Panc1 (cell line): Measurements from ENCODE around the gene ABTB2. TPM values are rescaled to one million over a fixed set of nuclear protein-coding genes. Genes with fewer than 3 reads are reported as not detected.

ENCODE experiments used
- ATAC-seq: fragments of 200-7000 bp; cut with Tn5 transposase; 2 replicates; pipeline ENCODE4 v1.9.1; 2020; ENCODE audit warnings: mild to moderate bottlenecking, moderate library complexity
- BruUV-seq: library from RNA; stranded (reverse); fragments of 400-500 nt; replicated peaks from 2 replicates; lab custom pipeline; 2021; lab: Mats Ljungman, UMichigan
- CTCF ChIA-PET: fragments of 300-600 bp; sonication (Branson Sonifier 250); formaldehyde crosslinking; loops from one replicate; lab custom pipeline; 2022; ENCODE audit warnings: antibody characterized with exemption; lab: Charles Lee
- POLR2A ChIA-PET: fragments of 300-600 bp; sonication (Branson Sonifier 250); formaldehyde crosslinking; loops from one replicate; lab custom pipeline; 2022; ENCODE audit warnings: antibody characterized with exemption; lab: Charles Lee
- DNase-seq: peaks from one replicate; pipeline ENCODE4 v3.0.0-alpha.2; 2010; ENCODE audit warnings: low read depth, low spot score
- H3K27ac ChIP-seq: 2 replicates; pipeline ENCODE4 v1.5.1; 2011; ENCODE audit warnings: mild to moderate bottlenecking, low read length, inconsistent platforms
- H3K27me3 ChIP-seq: fragments of 200-500 bp; sonication (Bioruptor generic); 2 replicates; pipeline ENCODE4 v1.6.0; 2014; ENCODE audit warnings: low read length, inconsistent platforms; ENCODE audit not compliant: control insufficient read depth, insufficient read depth
- H3K36me3 ChIP-seq: fragments of 200-500 bp; sonication (Bioruptor generic); 2 replicates; pipeline ENCODE4 v1.5.1; 2014; ENCODE audit warnings: inconsistent platforms, mild to moderate bottlenecking, low read length, moderate library complexity; ENCODE audit not compliant: control insufficient read depth, insufficient read depth
- H3K4me1 ChIP-seq: 2 replicates; pipeline ENCODE4 v1.5.1; 2011; ENCODE audit warnings: inconsistent platforms, mild to moderate bottlenecking, low read length, moderate library complexity; ENCODE audit not compliant: control insufficient read depth, insufficient read depth
- H3K4me3 ChIP-seq, 2 experiments: 2 replicates each; pipeline ENCODE4 v1.5.1; 2011 to 2012; ENCODE audit warnings: low read depth in 2 of 2, low read length in 2 of 2, mild to moderate bottlenecking in 2 of 2, inconsistent platforms in 1 of 2, moderate library complexity in 1 of 2
- H3K9me3 ChIP-seq: fragments of 200-500 bp; sonication (Bioruptor generic); 2 replicates; pipeline ENCODE4 v1.5.1; 2014; ENCODE audit warnings: low read depth, mild to moderate bottlenecking, inconsistent platforms, low read length, moderate library complexity; ENCODE audit not compliant: control insufficient read depth, insufficient read depth
- POLR2AphosphoS5 ChIP-seq: IDR thresholded peaks from 2 replicates; pipeline ENCODE4 v1.6.1; 2012; ENCODE audit warnings: mild to moderate bottlenecking, low read depth, low read length, moderate library complexity
- SIN3A ChIP-seq: IDR thresholded peaks from 2 replicates; pipeline ENCODE4 v1.6.1; 2012; ENCODE audit warnings: low read depth, mild to moderate bottlenecking, low read length, moderate library complexity, borderline replicate concordance; ENCODE audit not compliant: insufficient read depth
- TCF7L2 ChIP-seq: IDR thresholded peaks from 2 replicates; pipeline ENCODE4 v1.6.1; 2011; ENCODE audit warnings: mild to moderate bottlenecking, low read depth, low read length, inconsistent platforms
- in situ Hi-C: cut with HindIII; loops from 2 replicates; pipeline ENCODE4 v1.10.0; 2016; ENCODE audit warnings: low sequenced_read_pairs, low pct_unique_long_range_greater_than_20kb
- intact Hi-C: fragments of 100-400 bp; cut with micrococcal nuclease; formaldehyde crosslinking; loops from one replicate; pipeline ENCODE4 v1.10.0; 2022; ENCODE audit not compliant: unreplicated experiment
- total RNA-seq: library from RNA; stranded (reverse); gene quantifications from one replicate; pipeline ENCODE4 v1.2.1, GENCODE V29; 2021; ENCODE audit not compliant: unreplicated experiment
- TF ChIP-seq, protein P1 (sequence below): fragments of 450-650 bp; IDR thresholded peaks from 2 replicates; pipeline ENCODE4 v1.5.1; 2017; ENCODE audit warnings: mild to moderate bottlenecking
- TF ChIP-seq, protein P2 (sequence below), 2 experiments: IDR thresholded peaks; 2 replicates each; pipeline ENCODE4 v1.6.1; 2011 to 2012; ENCODE audit warnings: low read depth in 2 of 2, control low read depth in 1 of 2, low read length in 1 of 2, mild to moderate bottlenecking in 1 of 2, moderate library complexity in 1 of 2; ENCODE audit not compliant: insufficient read depth in 1 of 2

The ABTB2 gene
- total RNA-seq, 1 experiment from 2014 or later: 22.7 TPM

DNA sequence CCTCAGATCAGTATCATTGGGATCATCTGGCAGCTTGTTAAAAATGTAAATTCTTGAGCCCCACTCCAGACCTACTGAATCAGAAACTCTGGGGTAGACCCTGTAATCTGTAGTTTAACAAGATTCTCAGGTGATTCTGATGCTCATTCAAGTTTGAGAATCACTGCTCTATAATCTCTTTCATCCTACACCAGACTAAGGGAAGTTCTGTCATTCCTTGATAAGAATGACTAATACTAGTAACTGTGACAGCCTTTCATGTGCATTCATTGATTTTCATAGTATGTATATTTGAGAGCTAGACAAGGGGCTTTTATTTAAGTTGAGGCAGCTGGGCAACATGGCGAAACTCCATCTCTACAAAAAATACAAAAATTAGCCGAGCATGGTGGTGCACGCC, 222.4 kb downstream of the ABTB2 start:
- CTCF ChIA-PET: interaction anchor here (0.7 kb wide), 1 partner anchor 1014 kb away, joined by 3 read pairs; no protein-coding TSS in a partner anchor

DNA sequence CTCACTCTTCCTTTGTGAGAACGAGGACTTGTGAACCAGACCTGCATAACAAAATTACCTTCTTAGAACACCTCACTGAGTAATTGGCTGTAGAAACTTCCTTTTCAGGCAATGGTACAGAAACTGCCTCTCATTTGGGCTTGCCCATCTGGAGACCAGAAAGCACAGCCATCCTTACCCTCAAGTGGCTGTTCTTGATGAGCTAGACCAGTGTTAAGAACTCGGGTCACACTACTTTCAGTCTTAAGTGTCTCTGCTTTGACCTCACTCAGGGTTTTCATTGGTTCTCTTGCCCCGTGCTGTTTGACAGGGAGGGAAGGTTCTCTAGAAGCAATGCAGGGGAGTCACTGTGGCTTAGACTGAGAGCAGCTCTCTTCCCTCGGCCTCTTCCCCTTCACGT, 223.0 kb downstream of the ABTB2 start:
- Histone ChIP-seq H3K27ac (no peak overlapping the region), H3K27me3 (no peaks in the 10 kb centered on the region), H3K4me1 (no peaks in the 10 kb centered on the region), H3K4me3 (no peak overlapping the region), H3K9me3 (no peaks in the 10 kb centered on the region), H3K36me3 (peaks cover 34% of the 10 kb centered on the region)
- CTCF ChIA-PET: no interaction called here
- POLR2A ChIA-PET: interaction anchor here (0.6 kb wide), 1 partner anchor 16 kb away, joined by 3 read pairs; no protein-coding TSS in a partner anchor
- no peak for ATAC-seq
- DNase-seq: no peak
- in situ Hi-C loops: no loop called here
- intact Hi-C loops: no loop called here
- TF ChIP-seq TCF7L2 (no peak), SIN3A (no peak), POLR2AphosphoS5 (no peak)
- TF ChIP-seq, protein P1, sequence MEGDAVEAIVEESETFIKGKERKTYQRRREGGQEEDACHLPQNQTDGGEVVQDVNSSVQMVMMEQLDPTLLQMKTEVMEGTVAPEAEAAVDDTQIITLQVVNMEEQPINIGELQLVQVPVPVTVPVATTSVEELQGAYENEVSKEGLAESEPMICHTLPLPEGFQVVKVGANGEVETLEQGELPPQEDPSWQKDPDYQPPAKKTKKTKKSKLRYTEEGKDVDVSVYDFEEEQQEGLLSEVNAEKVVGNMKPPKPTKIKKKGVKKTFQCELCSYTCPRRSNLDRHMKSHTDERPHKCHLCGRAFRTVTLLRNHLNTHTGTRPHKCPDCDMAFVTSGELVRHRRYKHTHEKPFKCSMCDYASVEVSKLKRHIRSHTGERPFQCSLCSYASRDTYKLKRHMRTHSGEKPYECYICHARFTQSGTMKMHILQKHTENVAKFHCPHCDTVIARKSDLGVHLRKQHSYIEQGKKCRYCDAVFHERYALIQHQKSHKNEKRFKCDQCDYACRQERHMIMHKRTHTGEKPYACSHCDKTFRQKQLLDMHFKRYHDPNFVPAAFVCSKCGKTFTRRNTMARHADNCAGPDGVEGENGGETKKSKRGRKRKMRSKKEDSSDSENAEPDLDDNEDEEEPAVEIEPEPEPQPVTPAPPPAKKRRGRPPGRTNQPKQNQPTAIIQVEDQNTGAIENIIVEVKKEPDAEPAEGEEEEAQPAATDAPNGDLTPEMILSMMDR: no peak
- TF ChIP-seq, protein P2, sequence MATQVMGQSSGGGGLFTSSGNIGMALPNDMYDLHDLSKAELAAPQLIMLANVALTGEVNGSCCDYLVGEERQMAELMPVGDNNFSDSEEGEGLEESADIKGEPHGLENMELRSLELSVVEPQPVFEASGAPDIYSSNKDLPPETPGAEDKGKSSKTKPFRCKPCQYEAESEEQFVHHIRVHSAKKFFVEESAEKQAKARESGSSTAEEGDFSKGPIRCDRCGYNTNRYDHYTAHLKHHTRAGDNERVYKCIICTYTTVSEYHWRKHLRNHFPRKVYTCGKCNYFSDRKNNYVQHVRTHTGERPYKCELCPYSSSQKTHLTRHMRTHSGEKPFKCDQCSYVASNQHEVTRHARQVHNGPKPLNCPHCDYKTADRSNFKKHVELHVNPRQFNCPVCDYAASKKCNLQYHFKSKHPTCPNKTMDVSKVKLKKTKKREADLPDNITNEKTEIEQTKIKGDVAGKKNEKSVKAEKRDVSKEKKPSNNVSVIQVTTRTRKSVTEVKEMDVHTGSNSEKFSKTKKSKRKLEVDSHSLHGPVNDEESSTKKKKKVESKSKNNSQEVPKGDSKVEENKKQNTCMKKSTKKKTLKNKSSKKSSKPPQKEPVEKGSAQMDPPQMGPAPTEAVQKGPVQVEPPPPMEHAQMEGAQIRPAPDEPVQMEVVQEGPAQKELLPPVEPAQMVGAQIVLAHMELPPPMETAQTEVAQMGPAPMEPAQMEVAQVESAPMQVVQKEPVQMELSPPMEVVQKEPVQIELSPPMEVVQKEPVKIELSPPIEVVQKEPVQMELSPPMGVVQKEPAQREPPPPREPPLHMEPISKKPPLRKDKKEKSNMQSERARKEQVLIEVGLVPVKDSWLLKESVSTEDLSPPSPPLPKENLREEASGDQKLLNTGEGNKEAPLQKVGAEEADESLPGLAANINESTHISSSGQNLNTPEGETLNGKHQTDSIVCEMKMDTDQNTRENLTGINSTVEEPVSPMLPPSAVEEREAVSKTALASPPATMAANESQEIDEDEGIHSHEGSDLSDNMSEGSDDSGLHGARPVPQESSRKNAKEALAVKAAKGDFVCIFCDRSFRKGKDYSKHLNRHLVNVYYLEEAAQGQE (IDR thresholded peaks at IDR 0.05; ENCODE audit: insufficient read depth in 1 of 2, low read depth in 2 of 2, low read length in 1 of 2): no peak
- BruUV-seq: no TSS peak

More for the DNA sequence above, 222.4 kb downstream of the ABTB2 start:
- no peaks in the 10 kb centered on the region for H3K27me3 ChIP-seq
- H3K36me3 ChIP-seq: peaks cover 34% of the 10 kb centered on the region
- no peaks in the 10 kb centered on the region for H3K9me3 ChIP-seq
- POLR2A ChIA-PET: interaction anchor here (0.6 kb wide), 2 partner anchors 15 to 95 kb away, joined by 3 to 5 read pairs; no protein-coding TSS in a partner anchor
- in situ Hi-C loops: no loop called here
- TF ChIP-seq, protein P2 (IDR thresholded peaks at IDR 0.05; ENCODE audit: insufficient read depth in 1 of 2, low read depth in 2 of 2, low read length in 1 of 2): no peak
- TF ChIP-seq POLR2AphosphoS5 (no peak), TCF7L2 (no peak), SIN3A (no peak)
- TF ChIP-seq, protein P1: no peak
- no TSS peak for BruUV-seq
- no peaks in the 10 kb centered on the region for H3K4me1 ChIP-seq
- ATAC-seq (no peak), DNase-seq (no peak)
- no peak overlapping the region for H3K27ac ChIP-seq
- H3K4me3 ChIP-seq: no peak overlapping the region
- intact Hi-C loops: no loop called here
